ENCODE data around the gene WDR86.

Gene WDR86

GRCh38 chr7:151341357-151342101 is 68.3 kb downstream of the WDR86 start, which contains the start of gene NUB1:
Gene NUB1 (plus strand): TSS chr7:151341812. CDS start chr7:151345350, 3,538 bp downstream.
- DNase-seq (ENCODE audit: low read depth): peak; percentile 16

GRCh38 chr7:151340794-151341356 is 69.0 kb downstream of the WDR86 start:
- DNase-seq (ENCODE audit: low read depth): no peak
- peak overlapping the region; percentile 54 for H3K4me3 ChIP-seq (ENCODE audit: low read depth, low read length)

More at GRCh38 chr7:151341357-151342101, 68.3 kb downstream of the WDR86 start, which contains the start of gene NUB1:
- H3K4me3 ChIP-seq (ENCODE audit: low read depth, low read length): peak within 1 kb of the TSS; percentile 54

GRCh38 chr7:151339651-151340382 is 70.0 kb downstream of the WDR86 start:
- DNase-seq (ENCODE audit: low read depth): no peak
- no peak overlapping the region for H3K4me3 ChIP-seq (ENCODE audit: low read depth, low read length)

GRCh38 chr7:151338809-151339208 is 71.0 kb downstream of the WDR86 start:
- no peak for DNase-seq (ENCODE audit: low read depth)
- no peak overlapping the region for H3K4me3 ChIP-seq (ENCODE audit: low read depth, low read length)

GRCh38 chr7:151337346-151337745 is 72.5 kb downstream of the WDR86 start:
- no peak for DNase-seq (ENCODE audit: low read depth)
- no peak overlapping the region for H3K4me3 ChIP-seq (ENCODE audit: low read depth, low read length)

DNA sequence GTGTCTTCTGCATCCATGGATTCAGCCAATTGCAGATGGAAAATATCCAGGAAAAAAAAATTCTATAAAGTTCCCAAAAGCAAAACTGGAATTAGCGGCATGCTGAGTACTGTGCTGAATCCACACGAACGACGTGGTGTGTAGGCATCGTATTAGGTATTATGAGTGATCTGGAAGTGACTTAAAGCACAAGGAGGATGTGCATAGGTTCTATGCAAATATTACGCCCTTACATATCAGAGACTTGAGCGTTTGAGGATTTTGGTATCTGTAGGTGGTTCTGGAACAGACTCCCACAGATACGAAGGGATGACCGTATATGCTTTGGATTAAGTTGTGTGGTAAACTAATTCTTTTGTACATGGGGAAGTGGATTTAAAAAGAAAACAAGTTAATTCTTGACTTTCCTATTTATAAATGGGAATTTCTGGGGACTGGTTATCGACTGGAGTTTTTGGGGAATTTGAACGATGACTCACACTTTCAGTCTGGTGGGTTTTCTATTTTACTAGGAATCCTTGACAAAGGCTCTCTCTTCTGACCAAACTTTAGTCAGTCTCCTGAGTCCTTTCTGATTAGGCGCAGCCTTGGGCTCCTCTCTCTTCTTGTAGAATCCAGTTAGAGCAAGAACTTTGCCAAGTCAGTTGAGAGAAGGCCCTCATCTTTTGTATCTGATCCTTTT is 73.7 kb downstream of the WDR86 start:
- no peak for DNase-seq (ENCODE audit: low read depth)
- no peak overlapping the region for H3K4me3 ChIP-seq (ENCODE audit: low read depth, low read length)

DNA sequence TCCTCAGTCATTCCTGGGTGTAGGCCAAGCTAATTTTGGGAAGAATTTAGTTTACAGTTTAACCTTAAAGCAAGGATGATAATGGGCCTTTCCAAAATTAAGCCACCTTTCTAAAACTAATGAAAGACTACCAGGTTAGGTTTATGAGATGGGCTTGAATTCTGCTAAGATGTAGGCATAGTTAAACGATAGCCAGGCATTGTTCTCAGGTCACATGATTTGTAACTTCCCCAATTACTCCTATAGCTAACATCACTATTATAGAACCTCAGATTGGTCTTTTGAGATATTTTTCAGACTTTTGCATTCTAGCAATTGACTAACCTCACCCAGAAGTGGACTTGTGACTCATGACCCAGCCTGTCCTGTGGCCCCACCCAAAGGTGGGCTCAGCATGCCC is 75.2 kb downstream of the WDR86 start:
- no peak for DNase-seq (ENCODE audit: low read depth)
- H3K4me3 ChIP-seq (ENCODE audit: low read depth, low read length): no peak overlapping the region
